Measurements from ENCODE around the gene PRKAR2B. TPM values are rescaled to one million over a fixed set of nuclear protein-coding genes. Genes with fewer than 3 reads are reported as not detected.
"Not testable (repeated sequence)": the region's sequence is repeated elsewhere in the genome, so short reads cannot be mapped to it uniquely, and the experiment has no call there.

PRKAR2B gene
- total and polyA plus RNA-seq, 2 experiments from 2014 or later: 0.81 to 3.2 TPM

DNA sequence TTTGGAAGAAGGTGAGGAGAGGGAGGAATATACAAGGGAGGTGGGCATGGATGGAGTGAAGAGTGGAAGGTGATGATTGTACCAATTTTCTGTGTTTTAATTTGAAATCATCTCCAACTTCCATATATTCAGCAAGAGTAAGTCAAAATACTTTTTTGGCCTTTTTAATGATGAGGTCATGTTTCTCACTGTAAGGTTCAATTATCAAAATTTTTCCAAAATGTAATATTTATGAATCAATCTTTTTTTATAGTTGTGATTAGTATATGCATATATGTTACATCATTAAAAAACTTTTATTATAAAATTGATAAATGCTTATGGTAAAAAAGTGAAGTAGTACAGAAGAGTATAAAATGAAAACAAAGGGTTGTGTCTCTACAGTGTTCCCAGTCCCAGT, 40.7 kb downstream of the PRKAR2B start:
- Histone ChIP-seq H3K27me3 (replicated peaks; ENCODE audit: insufficient read depth) (no peaks in the 10 kb centered on the region), H3K9me3 (ENCODE audit: low read depth) (no peaks in the 10 kb centered on the region), H4K20me1 (ENCODE audit: insufficient read depth) (no peaks in the 10 kb centered on the region), H2AFZ (no peak overlapping the region), H3K9me2 (ENCODE audit: insufficient read depth) (no peaks in the 10 kb centered on the region), H3K27ac (no peak overlapping the region), H3K36me3 (ENCODE audit: low read depth) (no peaks in the 10 kb centered on the region), H3K79me2 (ENCODE audit: insufficient read depth) (no peaks in the 10 kb centered on the region), H3K4me1 (ENCODE audit: insufficient read depth) (no peaks in the 10 kb centered on the region), H3K4me2 (ENCODE audit: unreplicated experiment) (no peak overlapping the region), H3K9ac (no peak overlapping the region), H3K4me3 (no peak overlapping the region), H3F3A (ENCODE audit: insufficient read depth) (no peaks in the 10 kb centered on the region)
- in situ Hi-C loops (cut with MboI): no loop called here
- TF ChIP-seq EZH2 (IDR thresholded peaks at IDR 0.05; ENCODE audit: insufficient read depth, poor library complexity, severe bottlenecking) (no peak), EZH2phosphoT487 (IDR thresholded peaks at IDR 0.05; ENCODE audit: insufficient read depth, low read depth) (no peak)
- no peak for DNase-seq

DNA sequence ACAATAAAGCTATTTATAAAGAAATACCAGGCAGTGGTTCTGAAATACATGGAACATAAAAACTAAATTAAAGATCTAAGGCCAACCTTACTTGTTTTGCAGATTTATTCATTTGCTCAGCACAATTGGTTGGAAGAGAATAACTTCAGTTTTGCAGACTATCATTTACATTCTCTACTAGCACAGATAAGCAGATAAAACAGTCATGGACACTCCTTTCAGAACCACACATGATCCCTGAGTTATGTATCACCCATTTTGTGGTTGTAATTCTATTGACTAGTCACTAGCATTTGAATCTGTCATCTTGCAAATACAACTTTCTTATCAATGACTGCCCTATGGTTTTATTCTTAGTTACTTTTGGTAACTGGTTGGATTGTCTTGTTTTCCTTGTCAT, 45.1 kb downstream of the PRKAR2B start:
- no peak overlapping the region for H2AFZ ChIP-seq
- no peak overlapping the region for H3K9ac ChIP-seq

GRCh38 chr7:107090457-107090856, 46.0 kb downstream of the PRKAR2B start:
- Histone ChIP-seq H3K4me1 (ENCODE audit: insufficient read depth) (no peaks in the 10 kb centered on the region), H3K9me3 (ENCODE audit: low read depth) (no peaks in the 10 kb centered on the region), H3K4me3 (no peak overlapping the region), H4K20me1 (ENCODE audit: insufficient read depth) (no peaks in the 10 kb centered on the region), H3K36me3 (ENCODE audit: low read depth) (no peaks in the 10 kb centered on the region), H3F3A (ENCODE audit: insufficient read depth) (no peaks in the 10 kb centered on the region), H3K27me3 (replicated peaks; ENCODE audit: insufficient read depth) (no peaks in the 10 kb centered on the region), H3K27ac (no peak overlapping the region), H2AFZ (no peak overlapping the region), H3K79me2 (ENCODE audit: insufficient read depth) (no peaks in the 10 kb centered on the region), H3K4me2 (ENCODE audit: unreplicated experiment) (no peak overlapping the region), H3K9ac (no peak overlapping the region), H3K9me2 (ENCODE audit: insufficient read depth) (no peaks in the 10 kb centered on the region)
- 13 to 20% methylated on average over 2 of the region's 2 CpGs for WGBS, 2 experiments (ENCODE audit: low coverage in 1 of 2, low lambda C conversion rate in 2 of 2, missing lambda C conversion rate in 2 of 2)
- TF ChIP-seq EZH2phosphoT487 (IDR thresholded peaks at IDR 0.05; ENCODE audit: insufficient read depth, low read depth) (no peak), EZH2 (IDR thresholded peaks at IDR 0.05; ENCODE audit: insufficient read depth, poor library complexity, severe bottlenecking) (no peak)
- in situ Hi-C loops (cut with MboI): no loop called here
- DNase-seq: no peak

More for the DNA sequence above, 45.1 kb downstream of the PRKAR2B start:
- in situ Hi-C loops (cut with MboI): no loop called here
- H3K4me2 ChIP-seq (ENCODE audit: unreplicated experiment): no peak overlapping the region
- H4K20me1 ChIP-seq (ENCODE audit: insufficient read depth): no peaks in the 10 kb centered on the region
- no peak overlapping the region for H3K4me3 ChIP-seq
- no peaks in the 10 kb centered on the region for H3K27me3 ChIP-seq (replicated peaks; ENCODE audit: insufficient read depth)
- H3K79me2 ChIP-seq (ENCODE audit: insufficient read depth): no peaks in the 10 kb centered on the region
- TF ChIP-seq EZH2 (IDR thresholded peaks at IDR 0.05; ENCODE audit: insufficient read depth, poor library complexity, severe bottlenecking) (no peak), EZH2phosphoT487 (IDR thresholded peaks at IDR 0.05; ENCODE audit: insufficient read depth, low read depth) (no peak)
- no peaks in the 10 kb centered on the region for H3K36me3 ChIP-seq (ENCODE audit: low read depth)
- no peak overlapping the region for H3K27ac ChIP-seq
- DNase-seq: no peak
- H3K9me2 ChIP-seq (ENCODE audit: insufficient read depth): no peaks in the 10 kb centered on the region
- no peaks in the 10 kb centered on the region for H3F3A ChIP-seq (ENCODE audit: insufficient read depth)
- H3K9me3 ChIP-seq (ENCODE audit: low read depth): no peaks in the 10 kb centered on the region
- no peaks in the 10 kb centered on the region for H3K4me1 ChIP-seq (ENCODE audit: insufficient read depth)

- no peak overlapping the region for H3K4me3 ChIP-seq
- no peak overlapping the region for H3K27ac ChIP-seq
- no peaks in the 10 kb centered on the region for H3F3A ChIP-seq (ENCODE audit: insufficient read depth)
- in situ Hi-C loops (cut with MboI): no loop called here
- H2AFZ ChIP-seq: no peak overlapping the region
- H3K4me2 ChIP-seq (ENCODE audit: unreplicated experiment): no peak overlapping the region
- no peaks in the 10 kb centered on the region for H3K27me3 ChIP-seq (replicated peaks; ENCODE audit: insufficient read depth)
- TF ChIP-seq EZH2 (IDR thresholded peaks at IDR 0.05; ENCODE audit: insufficient read depth, poor library complexity, severe bottlenecking) (no peak), EZH2phosphoT487 (IDR thresholded peaks at IDR 0.05; ENCODE audit: insufficient read depth, low read depth) (no peak)
- H3K9ac ChIP-seq: no peak overlapping the region
- no peaks in the 10 kb centered on the region for H3K9me2 ChIP-seq (ENCODE audit: insufficient read depth)
- WGBS, 2 experiments (ENCODE audit: low coverage in 1 of 2, low lambda C conversion rate in 2 of 2, missing lambda C conversion rate in 2 of 2): 48 to 66% methylated on average over 2 of the region's 2 CpGs
- no peaks in the 10 kb centered on the region for H3K79me2 ChIP-seq (ENCODE audit: insufficient read depth)
- H3K9me3 ChIP-seq (ENCODE audit: low read depth): no peaks in the 10 kb centered on the region
- no peaks in the 10 kb centered on the region for H3K36me3 ChIP-seq (ENCODE audit: low read depth)
- H4K20me1 ChIP-seq (ENCODE audit: insufficient read depth): no peaks in the 10 kb centered on the region
- no peaks in the 10 kb centered on the region for H3K4me1 ChIP-seq (ENCODE audit: insufficient read depth)
- DNase-seq: no peak
Measured at GRCh38 chr7:107091306-107091705, 46.8 kb downstream of the PRKAR2B start.

GRCh38 chr7:107093671-107094070, 49.2 kb downstream of the PRKAR2B start:
- H3K4me3 ChIP-seq; H3K27me3 ChIP-seq (replicated peaks; ENCODE audit: insufficient read depth); H3K79me2 ChIP-seq (ENCODE audit: insufficient read depth); H3K4me1 ChIP-seq (ENCODE audit: insufficient read depth); H3K9me2 ChIP-seq (ENCODE audit: insufficient read depth); H4K20me1 ChIP-seq (ENCODE audit: insufficient read depth); H2AFZ ChIP-seq; H3K4me2 ChIP-seq (ENCODE audit: unreplicated experiment); H3K27ac ChIP-seq; H3F3A ChIP-seq (ENCODE audit: insufficient read depth); H3K9ac ChIP-seq; DNase-seq; in situ Hi-C loops (cut with MboI); H3K36me3 ChIP-seq (ENCODE audit: low read depth); H3K9me3 ChIP-seq (ENCODE audit: low read depth): not testable (repeated sequence)
- 78 to 84% methylated on average over 5 of the region's 5 CpGs for WGBS, 2 experiments (ENCODE audit: low coverage in 1 of 2, low lambda C conversion rate in 2 of 2, missing lambda C conversion rate in 2 of 2)

GRCh38 chr7:107099154-107099553, 54.6 kb downstream of the PRKAR2B start:
- DNase-seq; H3F3A ChIP-seq (ENCODE audit: insufficient read depth); H3K79me2 ChIP-seq (ENCODE audit: insufficient read depth); H3K4me2 ChIP-seq (ENCODE audit: unreplicated experiment); H3K27ac ChIP-seq; H4K20me1 ChIP-seq (ENCODE audit: insufficient read depth); H3K36me3 ChIP-seq (ENCODE audit: low read depth); H3K9me2 ChIP-seq (ENCODE audit: insufficient read depth); in situ Hi-C loops (cut with MboI); H3K4me3 ChIP-seq; H3K9me3 ChIP-seq (ENCODE audit: low read depth); H2AFZ ChIP-seq; H3K27me3 ChIP-seq (replicated peaks; ENCODE audit: insufficient read depth); H3K9ac ChIP-seq; H3K4me1 ChIP-seq (ENCODE audit: insufficient read depth): not testable (repeated sequence)
- 88 to 95% methylated on average over 12 of the region's 12 CpGs for WGBS, 2 experiments (ENCODE audit: low coverage in 1 of 2, low lambda C conversion rate in 2 of 2, missing lambda C conversion rate in 2 of 2)

Measured in GM23248 (cell line).